ENCODE results near the gene TRIM44.

Gene TRIM44

GRCh38 chr11:35723493-35723892 lies 60.9 kb downstream of the TRIM44 start:
- no peak overlapping the region for H3K4me3 ChIP-seq (ENCODE audit: low read depth, low read length)
- DNase-seq (ENCODE audit: low read depth), result no peak
- TF ChIP-seq CTCF (IDR thresholded peaks at IDR 0.05; ENCODE audit: low read depth, low read length, missing control alignments), result no peak

GRCh38 chr11:35723913-35724312 lies 61.3 kb downstream of the TRIM44 start:
- TF ChIP-seq CTCF (IDR thresholded peaks at IDR 0.05; ENCODE audit: low read depth, low read length, missing control alignments), result no peak
- no peak for DNase-seq (ENCODE audit: low read depth)
- H3K4me3 ChIP-seq (ENCODE audit: low read depth, low read length), result no peak overlapping the region

- no peak for TF ChIP-seq CTCF (IDR thresholded peaks at IDR 0.05; ENCODE audit: low read depth, low read length, missing control alignments)
- no peak overlapping the region for H3K4me3 ChIP-seq (ENCODE audit: low read depth, low read length)
- DNase-seq (ENCODE audit: low read depth), result no peak
Measured at GRCh38 chr11:35725885-35726284, 63.3 kb downstream of the TRIM44 start.

GRCh38 chr11:35727140-35727539 lies 64.6 kb downstream of the TRIM44 start:
- no peak for DNase-seq (ENCODE audit: low read depth)
- no peak for TF ChIP-seq CTCF (IDR thresholded peaks at IDR 0.05; ENCODE audit: low read depth, low read length, missing control alignments)
- no peak overlapping the region for H3K4me3 ChIP-seq (ENCODE audit: low read depth, low read length)

GRCh38 chr11:35730254-35730653 lies 67.7 kb downstream of the TRIM44 start:
- no peak for DNase-seq (ENCODE audit: low read depth)
- TF ChIP-seq CTCF (IDR thresholded peaks at IDR 0.05; ENCODE audit: low read depth, low read length, missing control alignments), result no peak
- no peak overlapping the region for H3K4me3 ChIP-seq (ENCODE audit: low read depth, low read length)

- TF ChIP-seq CTCF (IDR thresholded peaks at IDR 0.05; ENCODE audit: low read depth, low read length, missing control alignments), result no peak
- no peak for DNase-seq (ENCODE audit: low read depth)
- no peak overlapping the region for H3K4me3 ChIP-seq (ENCODE audit: low read depth, low read length)
Measured at GRCh38 chr11:35734669-35735410, 72.3 kb downstream of the TRIM44 start.

- TF ChIP-seq CTCF (IDR thresholded peaks at IDR 0.05; ENCODE audit: low read depth, low read length, missing control alignments), result no peak
- H3K4me3 ChIP-seq (ENCODE audit: low read depth, low read length), result no peak overlapping the region
- DNase-seq (ENCODE audit: low read depth), result no peak
Measured at GRCh38 chr11:35735411-35735810, 72.8 kb downstream of the TRIM44 start.

Data from GM12864 (cell line).